Kidney (tissue), 14 donors: ENCODE measurements around the gene ACSF3. TPM values are rescaled to one million over a fixed set of nuclear protein-coding genes. Genes with fewer than 3 reads are reported as not detected.

ENCODE experiments used
- DNase-seq, 5 donors: peaks; one replicate each; pipeline ENCODE4 v3.0.0-alpha.2; 2013 to 2020
- FAIRE-seq: peaks from 2 replicates; lab custom pipeline; 2012; peaks lifted over from hg19 to GRCh38; lab: Jason Lieb, UNC
- H3K27ac ChIP-seq, 2 donors: one replicate each; pipeline ENCODE4 v1.7.0; 2013; ENCODE audit warnings: low read depth in 2 of 2, low read length in 2 of 2, inconsistent platforms in 1 of 2
- H3K27me3 ChIP-seq: one replicate; pipeline ENCODE4 v1.7.1; 2013; ENCODE audit warnings: low read length, inconsistent platforms; ENCODE audit not compliant: control insufficient read depth, insufficient read depth
- H3K36me3 ChIP-seq, 3 donors: one replicate each; pipeline versions ENCODE4 v1.7.0 to v1.7.1; 2013; ENCODE audit warnings: low read length in 3 of 3, control low read depth in 1 of 3, inconsistent platforms in 1 of 3; ENCODE audit not compliant: insufficient read depth in 3 of 3, control insufficient read depth in 2 of 3
- H3K4me1 ChIP-seq, 3 donors: one replicate each; pipeline versions ENCODE4 v1.7.0 to v1.7.1; 2013; ENCODE audit warnings: low read length in 3 of 3, inconsistent platforms in 1 of 3, low read depth in 1 of 3; ENCODE audit not compliant: control insufficient read depth in 2 of 3, insufficient read depth in 2 of 3
- H3K4me3 ChIP-seq, 3 donors: one replicate each; pipeline versions ENCODE4 v1.7.0 to v1.8.1; 2013; ENCODE audit warnings: low read length in 3 of 3, control low read depth in 1 of 3, inconsistent platforms in 1 of 3
- H3K9ac ChIP-seq, 3 donors: one replicate each; pipeline versions ENCODE4 v1.7.0 to v1.7.1; 2013; ENCODE audit warnings: low read length in 3 of 3, control low read depth in 1 of 3, inconsistent platforms in 1 of 3
- H3K9me3 ChIP-seq, 3 donors: one replicate each; pipeline versions ENCODE4 v1.7.0 to v1.7.1; 2013; ENCODE audit warnings: low read length in 3 of 3, control low read depth in 1 of 3, inconsistent platforms in 1 of 3; ENCODE audit not compliant: control insufficient read depth in 2 of 3, insufficient read depth in 1 of 3
- CTCF ChIP-seq: IDR thresholded peaks from 3 replicates; pipeline ENCODE4 v1.5.1; 2012; ENCODE audit warnings: mild to moderate bottlenecking, moderate library complexity, borderline replicate concordance; ENCODE audit not compliant: insufficient read depth; ENCODE audit errors: extremely low read depth
- intact Hi-C: fragments of 100-400 bp; cut with DNase I; formaldehyde crosslinking; loops from one replicate; pipeline ENCODE4 v1.11.1; 2022
- polyA plus RNA-seq: library from polyadenylated mRNA; stranded (reverse); fragments of 350-450 nt; fragmentation: Illumina TruSeq; extraction: RNeasy Lipid Tissue Mini Kit (QIAGEN cat#74804); gene quantifications from one replicate; pipeline ENCODE4 v1.2.3, GENCODE V29; 2014; ENCODE audit warnings: low read depth, low replicate concordance; ENCODE audit not compliant: insufficient read depth
- total RNA-seq: library from RNA; stranded (reverse); fragmentation: NEBNext Ultra II Directional; extraction: Animal tissue kit (Norgen Biotek cat#: 25700); gene quantifications from one replicate; pipeline ENCODE4 v1.2.1, GENCODE V29; 2021
- donor health status: control.
- donor health status: control.
- donor health status: control.
- donor health status: control.
- donor health status: control.
- donor health status: DM: yes; HTN: yes; CAD: no.
- donor health status: Normal renal cell carcinoma (clear cell type).

The ACSF3 gene
- total and polyA plus RNA-seq, 2 donors from 2014 or later = 33.2 to 39.0 TPM

- DNase-seq (peak in 1 of 5 donors; percentile 57), FAIRE-seq (no peak)
- H3K27me3 ChIP-seq = no peaks in the 10 kb centered on the region
Measured at GRCh38 chr16:89047331-89048089, 46.1 kb upstream of the ACSF3 start.

DNA sequence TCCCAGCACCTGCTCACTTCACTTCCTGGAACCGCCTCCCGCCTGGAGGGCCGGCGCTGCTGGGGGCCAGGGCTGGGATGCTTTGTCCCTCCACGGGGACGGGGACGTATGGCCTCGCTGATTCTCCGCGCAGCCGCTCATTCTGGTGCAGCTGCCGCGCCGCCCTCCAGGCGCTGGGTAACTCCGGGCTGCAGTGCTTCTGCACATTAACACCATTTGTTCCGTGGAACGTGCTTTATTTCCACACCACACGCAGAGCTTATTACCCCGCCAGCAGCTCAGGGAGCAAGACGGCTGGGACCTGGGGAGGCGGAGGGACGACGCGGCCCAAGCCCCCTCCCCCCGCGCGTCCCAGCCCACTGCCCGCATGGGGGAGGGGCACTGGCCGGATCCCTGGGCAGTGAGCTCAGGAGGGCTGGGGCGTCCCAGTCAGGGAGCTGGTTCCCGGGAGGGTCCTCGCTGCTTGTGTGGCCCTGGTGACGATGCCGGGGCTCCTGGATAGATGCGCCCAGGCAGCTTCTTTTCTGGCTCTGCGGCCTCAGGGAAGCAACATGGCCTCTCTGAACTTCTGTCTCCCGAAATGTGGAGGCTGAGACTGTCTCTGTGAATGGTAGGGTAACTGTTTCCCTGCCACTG lies 45.4 kb upstream of the ACSF3 start:
- Histone ChIP-seq H3K9ac (no peak overlapping the region), H3K36me3 (no peaks in the 10 kb centered on the region), H3K27ac (no peak overlapping the region), H3K27me3 (no peaks in the 10 kb centered on the region), H3K9me3 (no peaks in the 10 kb centered on the region), H3K4me3 (no peak overlapping the region), H3K4me1 (no peaks in the 10 kb centered on the region)
- FAIRE-seq (no peak), DNase-seq (peak in 4 of 5 donors; percentile 34 to 64 (median 48))
- intact Hi-C loops = no loop called here
- no peak for TF ChIP-seq CTCF

More at GRCh38 chr16:89047331-89048089, 46.1 kb upstream of the ACSF3 start:
- H3K4me3 ChIP-seq = no peak overlapping the region
- H3K9ac ChIP-seq = no peak overlapping the region
- no peak for TF ChIP-seq CTCF
- H3K36me3 ChIP-seq = no peaks in the 10 kb centered on the region
- H3K27ac ChIP-seq = no peak overlapping the region
- intact Hi-C loops = no loop called here
- no peaks in the 10 kb centered on the region for H3K4me1 ChIP-seq
- no peaks in the 10 kb centered on the region for H3K9me3 ChIP-seq

GRCh38 chr16:89048871-89049422 lies 44.7 kb upstream of the ACSF3 start:
- H3K9me3 ChIP-seq = no peaks in the 10 kb centered on the region
- FAIRE-seq (no peak), DNase-seq (peak in 1 of 5 donors; percentile 64)
- H3K9ac ChIP-seq = no peak overlapping the region
- H3K4me3 ChIP-seq = no peak overlapping the region
- no peaks in the 10 kb centered on the region for H3K4me1 ChIP-seq
- H3K27me3 ChIP-seq = no peaks in the 10 kb centered on the region
- intact Hi-C loops = no loop called here
- no peak overlapping the region for H3K27ac ChIP-seq
- TF ChIP-seq CTCF = no peak
- no peaks in the 10 kb centered on the region for H3K36me3 ChIP-seq
